Urinary bladder (tissue), 4 donors: Measurements from ENCODE around the gene CIROP. TPM values are rescaled to one million over a fixed set of nuclear protein-coding genes. Genes with fewer than 3 reads are reported as not detected.

Experiments used
- DNase-seq: peaks from one replicate; pipeline ENCODE4 v3.0.0-alpha.2; 2015; ENCODE audit errors: extremely low spot score
- H3K27ac ChIP-seq: one replicate; pipeline ENCODE4 v1.5.1; 2013; ENCODE audit warnings: low read depth, mild to moderate bottlenecking, moderate library complexity
- H3K36me3 ChIP-seq: one replicate; pipeline ENCODE4 v1.6.1; 2013; ENCODE audit warnings: mild to moderate bottlenecking, moderate library complexity; ENCODE audit not compliant: insufficient read depth
- H3K4me1 ChIP-seq: one replicate; pipeline ENCODE4 v1.6.1; 2013; ENCODE audit warnings: mild to moderate bottlenecking, moderate library complexity; ENCODE audit not compliant: insufficient read depth
- H3K4me3 ChIP-seq: one replicate; pipeline ENCODE4 v1.5.1; 2013; ENCODE audit warnings: low read depth, low read length
- WGBS: extraction: QIAGEN DNeasy Blood & Tissue Kit; methylation state at CpG from one replicate; pipeline ENCODE4 v1.1.7; 2013; 5-methylcytosine and 5-hydroxymethylcytosine counted together
- polyA plus RNA-seq: library from polyadenylated mRNA; stranded (reverse); fragments of 200-250 nt; gene quantifications from one replicate; pipeline ENCODE4 v1.2.3, GENCODE V29; 2013
- total RNA-seq: library from RNA; depleted of rRNA; stranded (reverse); fragments of >200 nt; gene quantifications from one replicate; pipeline ENCODE4 v1.2.3, GENCODE V29; 2014
- donor health status: healthy with polysubstance abuse.
- donor health status: healthy.

The CIROP gene
- total and polyA plus RNA-seq, 2 donors, result not detected

DNA sequence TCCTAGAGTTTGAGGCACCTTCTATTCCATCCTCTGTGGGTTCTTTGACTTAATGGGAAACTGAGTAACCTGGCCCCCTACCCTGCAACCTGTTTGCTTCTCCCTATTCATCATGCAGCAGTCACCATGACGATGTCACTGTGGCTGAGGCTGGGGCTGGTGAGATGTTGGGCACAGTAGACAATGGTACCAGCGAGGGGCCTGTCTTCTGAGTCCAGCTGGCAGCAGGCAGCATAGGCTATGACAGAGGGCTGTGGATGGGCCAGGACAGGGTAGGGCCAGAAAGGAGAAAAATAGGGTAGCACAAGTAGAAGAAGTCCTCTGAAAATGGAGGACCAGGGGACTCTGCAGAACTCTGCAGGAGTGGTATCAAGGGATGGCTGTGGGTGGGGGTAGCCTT is 2.0 kb downstream of the CIROP start:
- DNase-seq, result no peak
- H3K36me3 ChIP-seq, result no peaks in the 10 kb centered on the region
- no peak overlapping the region for H3K4me3 ChIP-seq
- 89% methylated on average over 2 of the region's 2 CpGs for WGBS
- H3K4me1 ChIP-seq, result no peaks in the 10 kb centered on the region
- no peak overlapping the region for H3K27ac ChIP-seq

DNA sequence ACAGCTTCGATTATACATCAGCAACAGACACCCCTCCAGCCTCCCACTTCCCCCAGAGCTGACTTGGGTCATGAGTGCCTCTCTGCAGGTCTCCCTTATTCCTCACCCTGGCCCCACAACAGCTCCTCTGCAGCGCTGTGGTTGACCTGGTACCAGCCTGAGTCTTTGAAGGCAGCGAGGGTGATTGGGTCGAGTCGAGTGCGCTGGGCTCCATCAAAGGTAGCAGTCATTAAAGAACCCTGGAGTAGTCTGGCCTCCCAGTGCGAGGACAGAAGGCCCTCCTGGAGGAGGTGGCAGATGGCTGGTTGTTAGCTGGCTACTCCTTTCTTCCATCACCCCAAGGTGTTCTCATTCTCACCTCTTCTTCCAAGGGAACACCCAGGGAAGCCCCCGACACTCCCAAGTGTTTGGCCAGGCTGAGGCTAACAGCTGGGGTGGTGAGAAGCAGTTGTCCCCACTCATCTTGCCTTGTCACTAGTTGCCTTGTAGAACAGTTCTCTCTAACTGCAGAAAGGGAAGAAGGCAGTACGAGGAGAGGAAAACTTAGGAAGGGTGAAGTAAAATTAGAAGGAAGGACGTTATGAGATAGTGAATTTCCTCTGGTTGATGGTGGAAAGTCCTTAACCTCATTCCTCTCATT is 2.7 kb downstream of the CIROP start:
- H3K4me1 ChIP-seq, result no peaks in the 10 kb centered on the region
- H3K27ac ChIP-seq, result no peak overlapping the region
- H3K4me3 ChIP-seq, result no peak overlapping the region
- WGBS, result 73% methylated on average over 10 of the region's 10 CpGs
- DNase-seq, result no peak
- no peaks in the 10 kb centered on the region for H3K36me3 ChIP-seq

DNA sequence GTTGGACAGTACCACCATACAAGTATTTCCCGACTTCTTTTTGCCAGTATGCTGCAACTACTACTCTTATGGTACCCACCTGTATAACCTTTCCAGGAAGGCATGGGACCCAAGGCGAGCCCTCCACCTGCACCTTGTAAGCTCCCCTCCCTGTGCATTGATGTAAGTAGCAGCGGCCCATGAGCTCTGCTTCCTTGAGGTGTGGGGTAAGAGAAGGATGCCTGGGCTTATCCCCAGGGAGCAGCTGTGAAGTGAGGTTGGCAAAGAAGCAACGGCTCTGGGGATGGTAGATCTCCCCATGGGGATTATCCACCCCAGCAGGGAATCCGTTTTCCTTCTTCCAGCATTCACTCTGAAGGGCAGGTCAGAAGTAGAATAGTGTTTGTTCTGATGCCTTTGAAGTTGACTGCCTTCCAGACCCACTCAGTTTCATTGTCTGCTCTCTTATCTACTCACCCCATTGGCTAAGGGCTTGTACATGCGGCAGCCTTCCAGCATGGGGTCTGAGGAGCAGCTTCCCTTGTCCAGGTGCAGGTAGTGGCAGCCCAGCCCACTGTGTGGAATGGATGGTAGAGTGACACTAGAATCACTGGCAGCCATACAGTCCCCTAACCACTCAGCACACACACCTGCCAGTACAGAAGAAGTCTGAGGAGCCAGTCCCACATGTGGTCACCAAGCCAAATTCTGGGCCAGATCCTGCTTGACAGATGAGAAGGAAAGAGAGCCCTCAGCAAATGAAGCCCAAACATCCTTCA is 3.4 kb downstream of the CIROP start:
- WGBS, result 83% methylated on average over 6 of the region's 6 CpGs
- Histone ChIP-seq H3K4me1 (no peaks in the 10 kb centered on the region), H3K27ac (no peak overlapping the region), H3K36me3 (no peaks in the 10 kb centered on the region), H3K4me3 (no peak overlapping the region)
- no peak for DNase-seq

DNA sequence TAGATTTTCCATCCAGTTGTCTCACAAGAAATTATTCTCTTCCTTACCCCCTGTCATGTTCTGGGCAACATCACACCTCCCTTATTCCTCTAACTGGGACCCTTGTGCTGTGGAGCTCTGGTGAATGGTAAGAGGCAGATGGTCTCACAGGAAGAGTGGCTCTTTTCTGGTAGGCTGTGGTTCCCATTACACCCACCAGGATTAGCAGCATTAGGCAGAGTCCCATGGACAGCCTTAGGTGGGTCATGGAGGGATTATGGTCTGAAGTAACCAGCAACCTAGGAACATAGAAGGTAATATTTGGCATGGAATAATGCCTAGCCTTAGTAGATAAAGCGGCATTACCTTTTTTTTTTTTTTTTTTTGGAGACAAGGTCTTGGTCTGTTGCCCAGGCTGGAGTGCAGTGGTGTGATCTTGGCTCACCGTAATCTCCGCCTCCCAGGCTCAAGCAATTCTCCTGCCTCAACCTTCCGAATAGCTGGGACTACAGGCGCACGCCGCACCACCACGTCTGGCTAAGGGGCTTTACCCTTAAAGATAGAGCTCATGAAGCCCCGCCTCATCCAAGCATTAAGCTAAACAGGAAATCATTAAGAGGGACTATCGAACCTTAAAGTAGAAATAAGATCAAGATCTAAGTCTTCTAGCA is 5.5 kb downstream of the CIROP start:
- H3K4me3 ChIP-seq, result no peak overlapping the region
- no peaks in the 10 kb centered on the region for H3K4me1 ChIP-seq
- WGBS, result 81% methylated on average over 10 of the region's 10 CpGs
- DNase-seq, result no peak
- no peak overlapping the region for H3K27ac ChIP-seq
- H3K36me3 ChIP-seq, result no peaks in the 10 kb centered on the region

DNA sequence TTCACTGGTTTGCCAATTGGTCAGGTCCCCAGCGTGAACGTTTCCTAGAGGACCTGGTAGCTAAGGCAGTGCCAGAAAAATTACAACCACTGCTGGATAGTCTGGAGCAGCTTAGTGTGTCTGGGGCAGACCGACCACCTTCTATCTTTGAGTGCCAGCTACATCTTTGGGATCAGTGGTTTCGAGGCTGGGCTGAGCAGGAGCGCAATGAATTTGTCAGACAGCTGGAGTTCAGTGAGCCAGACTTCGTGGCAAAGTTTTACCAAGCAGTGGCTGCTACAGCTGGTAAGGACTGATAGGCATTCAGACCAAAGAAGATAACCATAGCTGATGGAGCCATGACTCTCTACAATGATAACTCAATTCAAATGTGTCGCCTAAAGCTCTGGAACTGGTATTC is 7.0 kb downstream of the CIROP start:
- no peak for DNase-seq
- Histone ChIP-seq H3K27ac (no peak overlapping the region), H3K4me1 (no peaks in the 10 kb centered on the region), H3K4me3 (no peak overlapping the region), H3K36me3 (no peaks in the 10 kb centered on the region)
- WGBS, result 86% methylated on average over 7 of the region's 7 CpGs

DNA sequence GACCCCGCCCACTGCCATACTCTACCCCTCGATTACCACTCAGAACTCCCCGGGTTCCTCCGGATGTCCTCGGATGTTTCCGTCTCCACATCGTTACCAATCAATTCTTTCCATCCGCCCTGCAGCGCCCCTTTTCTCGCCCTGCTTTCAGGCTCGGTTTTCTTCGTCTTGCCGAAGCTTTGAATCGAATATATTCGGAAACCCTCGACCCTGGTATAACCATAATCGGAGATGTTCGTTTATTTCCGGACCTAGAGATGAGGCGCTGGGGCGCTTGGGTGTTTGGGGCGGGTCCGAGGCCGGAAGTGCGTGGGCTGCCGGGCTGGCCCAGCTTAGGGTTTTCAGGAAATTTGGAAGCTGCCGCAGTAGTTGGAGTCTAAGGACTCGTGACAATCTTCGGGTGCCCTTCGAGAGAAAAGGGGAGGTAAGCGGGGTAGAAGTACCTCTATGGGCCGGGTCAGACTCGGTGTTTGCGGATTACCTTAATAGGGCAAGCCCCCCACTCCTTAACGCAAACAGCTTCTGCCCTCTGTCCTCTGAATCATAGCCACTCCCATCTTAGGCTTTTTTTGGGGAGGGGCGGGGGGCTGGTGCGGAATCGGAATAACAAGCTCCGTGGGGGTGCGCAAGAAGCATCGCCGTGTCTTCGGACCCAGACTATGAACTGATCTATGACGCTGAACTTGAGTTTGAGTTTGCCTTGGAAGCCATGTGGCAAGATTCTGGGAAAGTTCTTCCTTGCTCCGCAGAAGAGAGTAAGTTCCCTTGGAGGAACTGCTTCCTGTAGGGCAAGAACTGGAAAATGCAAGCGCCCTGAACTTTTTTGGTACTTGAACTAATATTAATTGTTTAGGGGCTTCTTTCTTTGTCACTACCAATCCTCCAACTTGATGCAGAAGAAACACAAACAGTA is 9.3 kb downstream of the CIROP start, which contains the start of gene C14orf119:
C14orf119 (plus strand) TSS at position 310 of the 913 bp plus-strand sequence. CDS start 2,154 bp downstream, outside the sequence.
- Histone ChIP-seq H3K27ac (peak within 1 kb of the TSS; percentile 98), H3K36me3 (no peaks in the 10 kb centered on the region), H3K4me3 (peak within 1 kb of the TSS; percentile 74), H3K4me1 (no peaks in the 10 kb centered on the region)
- DNase-seq, result peak; percentile 100
- under 1% methylated on average over 46 of the region's 46 CpGs for WGBS

DNA sequence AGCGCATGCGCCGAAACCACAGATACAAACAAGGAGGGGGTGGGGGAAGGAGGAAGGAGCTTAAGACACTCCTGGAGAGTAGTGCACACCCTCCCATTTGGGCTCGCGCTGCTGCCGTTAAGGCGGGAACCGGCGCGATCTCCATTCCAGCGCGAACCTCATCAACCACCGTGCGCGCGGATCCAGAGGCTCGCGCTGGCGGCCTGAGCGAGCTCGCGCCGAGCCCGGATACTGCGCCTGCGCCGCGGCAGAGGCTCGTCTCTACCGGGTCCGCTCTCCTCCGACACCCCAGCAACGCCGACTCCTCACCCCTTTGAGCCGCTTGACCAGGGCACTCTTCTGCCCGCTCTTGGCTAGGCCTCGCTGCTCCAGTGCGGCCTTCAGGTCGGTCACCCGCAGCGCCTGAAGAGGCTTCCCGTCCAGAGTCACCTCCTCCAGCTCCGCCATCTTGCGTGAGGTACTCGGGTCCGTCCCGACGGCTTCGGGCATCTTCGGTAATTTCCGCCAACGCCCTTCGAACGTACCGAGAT is 10.1 kb downstream of the CIROP start, which contains the start of gene ACIN1:
ACIN1 (minus strand) TSS at position 471 of the 530 bp plus-strand sequence; CDS start at position 447, 24 bp downstream.
- peak; percentile 80 for DNase-seq
- H3K36me3 ChIP-seq, result no peaks in the 10 kb centered on the region
- H3K27ac ChIP-seq, result peak within 1 kb of the TSS; percentile 98
- H3K4me1 ChIP-seq, result no peaks in the 10 kb centered on the region
- under 1% methylated on average over 55 of the region's 55 CpGs for WGBS
- peak within 1 kb of the TSS; percentile 74 for H3K4me3 ChIP-seq

DNA sequence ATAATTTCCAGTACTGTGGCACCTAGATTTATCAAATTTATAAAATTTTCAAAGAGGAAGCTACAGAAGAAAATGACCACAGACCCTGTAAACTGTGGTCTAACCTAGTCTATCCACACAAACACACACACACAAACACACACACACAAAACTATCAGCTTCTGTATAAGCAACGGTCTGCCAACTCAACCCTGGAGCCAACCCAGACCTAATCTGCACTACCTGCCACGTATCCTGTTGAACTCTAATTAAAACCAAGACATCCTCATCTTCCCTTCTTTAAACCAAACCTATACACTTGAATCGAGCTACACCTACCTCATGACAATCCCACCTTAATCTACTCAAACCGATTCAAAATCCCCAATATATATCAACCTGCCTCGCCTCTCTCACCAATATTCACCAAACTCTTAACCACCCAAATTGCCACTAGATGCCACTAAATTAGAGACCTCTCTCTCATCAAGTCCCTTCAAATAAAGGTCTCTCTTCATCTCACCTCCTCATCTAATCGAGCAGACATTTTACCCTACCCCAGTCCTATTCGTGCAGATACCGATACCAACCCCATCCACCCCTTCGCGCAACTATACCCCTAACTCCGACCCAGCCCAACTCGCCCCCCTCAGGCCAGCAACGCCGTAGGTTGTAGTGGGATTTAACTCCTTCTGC is 10.7 kb downstream of the CIROP start:
- no peaks in the 10 kb centered on the region for H3K4me1 ChIP-seq
- WGBS, result under 1% methylated on average over 14 of the region's 14 CpGs

DNA sequence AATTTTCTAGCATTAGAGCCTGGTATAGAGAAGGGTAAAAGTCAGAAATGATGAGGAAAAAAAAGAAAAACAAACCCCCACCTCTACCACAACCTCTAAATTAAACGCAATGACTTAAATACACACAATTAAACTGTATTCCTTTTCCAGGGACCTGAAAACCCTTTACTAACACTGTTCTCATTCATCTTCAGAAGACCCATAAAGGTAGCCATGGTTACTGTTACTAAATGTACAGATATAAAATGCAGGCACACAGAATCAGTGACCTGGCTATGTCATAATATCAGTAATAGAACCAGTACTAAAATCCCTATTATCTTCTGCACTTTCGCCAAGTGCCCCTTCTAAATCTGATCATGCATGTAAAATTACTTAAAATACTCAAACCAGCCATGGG is 11.3 kb downstream of the CIROP start:
- Histone ChIP-seq H3K4me1 (no peaks in the 10 kb centered on the region), H3K27ac (no peak overlapping the region), H3K36me3 (no peaks in the 10 kb centered on the region), H3K4me3 (peak overlapping the region; percentile 74)
- WGBS, result 78% methylated on average over 2 of the region's 2 CpGs
- DNase-seq, result no peak

More for the DNA sequence above, 10.7 kb downstream of the CIROP start:
- no peak for DNase-seq
- peak overlapping the region; percentile 98 for H3K27ac ChIP-seq
- H3K36me3 ChIP-seq, result no peaks in the 10 kb centered on the region
- peak overlapping the region; percentile 74 for H3K4me3 ChIP-seq

DNA sequence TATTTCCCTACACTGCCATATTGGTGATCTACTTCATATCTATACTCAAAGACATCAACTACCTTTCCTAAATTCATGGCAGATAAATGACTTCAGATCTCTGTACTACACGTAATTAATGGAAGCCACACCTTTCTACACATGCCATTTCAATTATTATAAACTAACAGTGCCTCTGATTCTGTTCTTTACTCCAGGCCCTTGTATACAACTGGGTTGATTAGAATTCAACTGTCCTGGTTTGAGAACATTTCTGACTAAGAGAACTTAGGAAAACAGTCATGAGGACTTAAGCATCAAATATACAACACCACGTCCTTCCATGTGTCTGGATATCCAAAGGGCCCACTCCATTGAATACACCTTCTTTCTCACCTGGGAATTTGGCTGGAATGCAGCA is 11.7 kb downstream of the CIROP start:
- whole genome bisulfite sequencing, result 67% methylated on average over 2 of the region's 2 CpGs
- H3K36me3 ChIP-seq, result no peaks in the 10 kb centered on the region
- H3K4me3 ChIP-seq, result no peak overlapping the region
- DNase-seq, result no peak
- H3K4me1 ChIP-seq, result no peaks in the 10 kb centered on the region
- no peak overlapping the region for H3K27ac ChIP-seq

DNA sequence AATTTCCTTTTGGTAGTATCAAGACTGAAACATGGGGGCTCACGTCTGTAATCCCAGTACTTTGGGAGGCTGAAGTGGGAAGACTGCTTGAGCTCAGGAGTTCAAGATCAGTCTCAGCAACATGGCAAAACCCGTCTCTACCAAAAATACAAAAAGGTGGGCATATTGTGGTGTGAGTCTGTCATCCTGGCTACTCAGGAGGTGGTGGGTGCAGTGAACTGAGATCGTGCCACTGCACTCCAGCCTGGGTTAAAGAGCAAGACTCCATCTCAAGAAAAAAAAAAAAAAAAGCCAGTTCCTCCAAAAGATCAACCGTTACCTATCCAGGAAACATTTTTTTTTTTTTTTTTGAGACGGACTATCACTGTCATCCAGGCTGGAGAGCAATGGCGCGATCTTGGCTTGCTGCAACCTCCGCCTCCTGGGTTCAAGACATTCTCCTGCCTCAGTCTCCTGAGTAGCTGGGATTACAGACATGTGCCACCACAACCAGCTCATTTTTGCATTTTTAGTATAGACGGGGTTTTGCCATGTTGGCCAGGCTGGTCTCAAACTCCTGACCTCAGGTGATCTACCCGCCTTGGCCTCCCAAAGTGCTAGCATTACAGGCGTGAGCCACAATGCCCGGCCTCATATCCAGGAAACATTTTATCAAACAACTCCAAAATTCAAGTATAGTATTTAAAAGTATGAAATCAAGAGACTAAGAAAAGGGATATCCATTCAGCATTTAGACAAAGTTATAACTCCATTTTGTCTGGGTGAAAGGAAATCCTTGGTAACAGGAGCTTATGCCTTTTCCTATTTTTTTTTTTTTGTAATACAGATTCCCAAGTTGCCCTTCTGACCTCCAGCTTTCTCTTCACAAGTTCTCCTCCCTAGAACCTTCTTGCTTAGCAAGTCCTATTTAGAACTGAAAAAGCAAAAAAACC is 13.2 kb downstream of the CIROP start:
- Histone ChIP-seq H3K4me1 (no peaks in the 10 kb centered on the region), H3K36me3 (peaks cover 2% of the 10 kb centered on the region), H3K4me3 (no peak overlapping the region), H3K27ac (no peak overlapping the region)
- 87% methylated on average over 12 of the region's 12 CpGs for WGBS
- DNase-seq, result no peak

DNA sequence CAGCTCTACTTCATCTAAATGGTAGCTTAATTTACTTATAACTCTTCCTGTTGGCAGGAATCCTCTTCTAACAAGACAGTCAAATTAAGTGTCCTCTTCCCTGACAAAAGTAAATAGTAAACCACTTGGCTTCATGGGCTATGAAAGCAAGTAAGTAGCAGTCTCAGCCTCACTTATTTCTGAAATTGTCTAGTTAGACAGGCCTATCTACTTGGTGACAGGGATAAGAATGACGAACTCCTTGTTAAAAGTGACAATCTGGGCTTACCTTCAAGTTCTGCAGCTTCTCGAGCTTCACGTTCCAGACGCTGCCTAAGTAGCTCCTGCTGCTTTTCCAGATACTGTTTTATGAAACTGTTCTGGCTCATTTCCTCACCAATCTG is 14.5 kb downstream of the CIROP start:
- Histone ChIP-seq H3K4me1 (no peaks in the 10 kb centered on the region), H3K4me3 (no peak overlapping the region), H3K27ac (no peak overlapping the region), H3K36me3 (peaks cover 7% of the 10 kb centered on the region)
- no peak for DNase-seq
- WGBS, result 75% methylated on average over 4 of the region's 4 CpGs
